A673 (cell line): ENCODE measurements around the gene HEPACAM2. TPM values are rescaled to one million over a fixed set of nuclear protein-coding genes. Genes with fewer than 3 reads are reported as not detected.

ENCODE experiments used
- Bru-seq: library from RNA; stranded (reverse); fragments of 400-500 nt; gene quantifications from one replicate; lab custom pipeline; 2021; lab: Mats Ljungman, UMichigan
- BruChase-seq, 2 experiments: library from RNA; stranded (reverse); fragments of 400-500 nt; gene quantifications; one replicate each; lab custom pipeline; 2021; lab: Mats Ljungman, UMichigan
- BruUV-seq: library from RNA; stranded (reverse); fragments of 400-500 nt; replicated peaks from 2 replicates; lab custom pipeline; 2021; lab: Mats Ljungman, UMichigan
- CTCF ChIA-PET: fragments of 300-600 bp; sonication (Branson Sonifier 250); formaldehyde crosslinking; loops from one replicate; lab custom pipeline; 2022; ENCODE audit warnings: antibody characterized with exemption; lab: Charles Lee
- POLR2A ChIA-PET: fragments of 300-600 bp; sonication (Branson Sonifier 250); formaldehyde crosslinking; loops from one replicate; lab custom pipeline; 2022; ENCODE audit warnings: antibody characterized with exemption; ENCODE audit not compliant: low non-redundant PET; lab: Charles Lee
- DNase-seq: peaks from one replicate; pipeline ENCODE4 v3.0.0-alpha.2; 2015; ENCODE audit warnings: low spot score
- H3K27ac ChIP-seq: fragments of 200-600 bp; sonication (generic); 2 replicates; pipeline ENCODE4 v1.5.1; 2016; ENCODE audit warnings: mixed run types, low read depth, mild to moderate bottlenecking, mixed read lengths, antibody characterized with exemption, low read length; ENCODE audit not compliant: poor library complexity, severe bottlenecking
- H3K27me3 ChIP-seq: fragments of 200-600 bp; sonication (generic); replicated peaks from 2 replicates; pipeline ENCODE4 v1.6.1; 2017; ENCODE audit warnings: mixed run types, low read depth, mild to moderate bottlenecking, mixed read lengths, antibody characterized with exemption, low read length; ENCODE audit not compliant: insufficient read depth, poor library complexity
- H3K36me3 ChIP-seq: fragments of 200-600 bp; sonication (generic); 2 replicates; pipeline ENCODE4 v1.6.1; 2016; ENCODE audit warnings: mixed run types, mild to moderate bottlenecking, mixed read lengths, antibody characterized with exemption, low read length; ENCODE audit not compliant: insufficient read depth, poor library complexity, severe bottlenecking
- H3K4me1 ChIP-seq: fragments of 200-600 bp; sonication (generic); 2 replicates; pipeline ENCODE4 v1.6.1; 2017; ENCODE audit warnings: mixed run types, mild to moderate bottlenecking, mixed read lengths, antibody characterized with exemption, low read length; ENCODE audit not compliant: insufficient read depth, poor library complexity, severe bottlenecking
- H3K4me3 ChIP-seq: fragments of 200-600 bp; sonication (generic); 2 replicates; pipeline ENCODE4 v1.5.1; 2016; ENCODE audit warnings: low read depth, mixed run types, mild to moderate bottlenecking, mixed read lengths, low read length; ENCODE audit not compliant: poor library complexity, severe bottlenecking
- H3K9me3 ChIP-seq: fragments of 200-600 bp; sonication (generic); 2 replicates; pipeline ENCODE4 v1.6.1; 2016; ENCODE audit warnings: mixed run types, low read depth, mild to moderate bottlenecking, mixed read lengths, antibody characterized with exemption, low read length; ENCODE audit not compliant: poor library complexity, severe bottlenecking
- CTCF ChIP-seq: fragments of 300-800, 200-600 bp; sonication (generic); conservative IDR thresholded peaks from 2 replicates; pipeline ENCODE4 v1.5.1; 2017; ENCODE audit warnings: low read depth, mild to moderate bottlenecking, antibody characterized with exemption, low read length, moderate library complexity, mixed read lengths
- EZH2 ChIP-seq: fragments of 200-600 bp; sonication (generic); IDR thresholded peaks from 2 replicates; pipeline ENCODE4 v1.6.1; 2017; ENCODE audit warnings: borderline replicate concordance, low read depth, mild to moderate bottlenecking, mixed read lengths, antibody characterized with exemption, low read length; ENCODE audit not compliant: poor library complexity, severe bottlenecking
- intact Hi-C: fragments of 100-400 bp; cut with micrococcal nuclease; formaldehyde crosslinking; loops from one replicate; pipeline ENCODE4 v1.10.0; 2022; ENCODE audit not compliant: unreplicated experiment
- long read RNA-seq: library from polyadenylated mRNA; stranded (forward); transcript quantifications from one replicate; pipeline ENCODE4 v2.0.0, GENCODE V29; 2022
- total RNA-seq: library from RNA; stranded (reverse); gene quantifications from 2 replicates; pipeline ENCODE4 v1.2.3, GENCODE V29; 2021

HEPACAM2 gene
- total RNA-seq (not detected in 2 replicates), Bru-seq, nascent RNA (not detected), BruChase-seq, experiment 1, labeled RNA remaining after a 2-hour chase (not detected), BruChase-seq, experiment 2, labeled RNA remaining after a 6-hour chase (not detected)
- long read RNA-seq: 0 reads

DNA sequence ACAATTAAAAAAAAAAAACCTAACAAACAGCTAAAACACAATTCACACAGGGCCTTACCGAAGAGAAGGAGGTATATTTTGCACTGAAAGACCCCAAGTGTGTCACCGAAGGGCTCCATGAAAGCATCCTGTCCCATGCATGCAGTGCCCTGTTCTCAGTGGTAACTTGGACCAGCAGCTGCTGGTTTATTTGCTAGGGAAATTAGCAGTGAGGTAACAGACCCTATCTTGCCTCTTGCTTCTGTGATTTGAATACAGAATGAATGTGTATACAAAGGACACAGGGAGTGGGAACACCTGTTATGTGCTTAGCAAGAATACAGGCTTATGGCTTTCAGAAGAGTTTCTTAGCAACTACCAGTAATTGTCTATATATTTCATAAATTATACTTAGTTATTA is at the start of gene HEPACAM2:
Gene HEPACAM2 (minus strand): TSS at position 160 of the 400 bp plus-strand sequence.
- Histone ChIP-seq H3K27ac (no peak within 1 kb of the TSS), H3K4me3 (no peak within 1 kb of the TSS), H3K27me3 (peaks cover 28% of the 10 kb centered on the region), H3K4me1 (no peaks in the 10 kb centered on the region), H3K36me3 (no peaks in the 10 kb centered on the region), H3K9me3 (no peaks in the 10 kb centered on the region)
- no TSS peak for BruUV-seq
- no peak for DNase-seq
- TF ChIP-seq EZH2: no peak
- CTCF ChIA-PET: no interaction called here
- intact Hi-C loops: no loop called here
- POLR2A ChIA-PET: no interaction called here

- ChIA-PET POLR2A (no interaction called here), CTCF (no interaction called here)
- no peaks in the 10 kb centered on the region for H3K27me3 ChIP-seq
- H3K27ac ChIP-seq: no peak overlapping the region
- intact Hi-C loops: no loop called here
- H3K36me3 ChIP-seq: no peaks in the 10 kb centered on the region
- no peak overlapping the region for H3K4me3 ChIP-seq
- H3K9me3 ChIP-seq: no peaks in the 10 kb centered on the region
- H3K4me1 ChIP-seq: no peaks in the 10 kb centered on the region
- TF ChIP-seq EZH2: no peak
- no peak for TF ChIP-seq CTCF
- no peak for DNase-seq
- no TSS peak for BruUV-seq
Measured at GRCh38 chr7:93265220-93265619, 39.0 kb upstream of the HEPACAM2 start.

GRCh38 chr7:93262535-93262934 is 36.3 kb upstream of the HEPACAM2 start:
- no peaks in the 10 kb centered on the region for H3K36me3 ChIP-seq
- no peaks in the 10 kb centered on the region for H3K4me1 ChIP-seq
- DNase-seq: no peak
- no TSS peak for BruUV-seq
- ChIA-PET CTCF (no interaction called here), POLR2A (no interaction called here)
- H3K27ac ChIP-seq: no peak overlapping the region
- no peaks in the 10 kb centered on the region for H3K9me3 ChIP-seq
- no peak overlapping the region for H3K4me3 ChIP-seq
- TF ChIP-seq EZH2 (no peak), CTCF (no peak)
- intact Hi-C loops: no loop called here
- no peaks in the 10 kb centered on the region for H3K27me3 ChIP-seq

- CTCF ChIA-PET: no interaction called here
- POLR2A ChIA-PET: no interaction called here
- H3K27ac ChIP-seq: no peak overlapping the region
- BruUV-seq: no TSS peak
- H3K4me3 ChIP-seq: no peak overlapping the region
- no peaks in the 10 kb centered on the region for H3K27me3 ChIP-seq
- H3K36me3 ChIP-seq: no peaks in the 10 kb centered on the region
- DNase-seq: no peak
- TF ChIP-seq CTCF (no peak), EZH2 (no peak)
- intact Hi-C loops: no loop called here
- H3K9me3 ChIP-seq: no peaks in the 10 kb centered on the region
- no peaks in the 10 kb centered on the region for H3K4me1 ChIP-seq
Measured at GRCh38 chr7:93258661-93259060, 32.4 kb upstream of the HEPACAM2 start.
